K562 (cell line): Measurements from ENCODE around the gene AASDH. TPM values are rescaled to one million over a fixed set of nuclear protein-coding genes. Genes with fewer than 3 reads are reported as not detected.

Experiments used
- ATAC-seq: fragments of 200-7000 bp; cut with Tn5 transposase; 3 replicates; pipeline ENCODE4 v1.9.1; 2020; ENCODE audit warnings: moderate library complexity
- BruUV-seq: library from RNA; stranded (reverse); fragments of 400-500 nt; replicated peaks from 2 replicates; lab custom pipeline; 2021; lab: Mats Ljungman, UMichigan
- CTCF ChIA-PET: fragments of 300-600 bp; formaldehyde crosslinking; extraction: SDS; loops from one replicate; lab custom pipeline; 2021; ENCODE audit warnings: low intra/inter-chr PET ratio; lab: Yijun Ruan, JAX
- POLR2A ChIA-PET: fragments of 300-600, 350-650 bp; sonication (Branson Sonifier 250); formaldehyde crosslinking; extraction: SDS; loops from one replicate; lab custom pipeline; 2021; ENCODE audit warnings: antibody characterized with exemption, inconsistent platforms; lab: Yijun Ruan, JAX
- DNase-seq, 4 experiments: peaks; one replicate each; pipeline versions ENCODE4 v3.0.0 to v3.0.0-alpha.2; 2011 to 2018; ENCODE audit warnings: low spot score in 3 of 4, mixed read lengths in 3 of 4; ENCODE audit errors: extremely low read depth in 1 of 4
- FAIRE-seq: peaks from 2 replicates; lab custom pipeline; 2011; peaks lifted over from hg19 to GRCh38; lab: Jason Lieb, UNC
- H2AFZ ChIP-seq: 2 replicates; pipeline ENCODE4 v1.6.0; 2011; ENCODE audit warnings: low read depth, low read length, control low read depth, inconsistent platforms
- H3K27ac ChIP-seq: fragments of 200-600 bp; 3 replicates; pipeline ENCODE4 v1.8.0; 2011; ENCODE audit warnings: low read depth, mild to moderate bottlenecking, control low read depth, inconsistent platforms, low read length, moderate library complexity, mixed read lengths; ENCODE audit errors: extremely low read depth
- H3K27me3 ChIP-seq, 2 experiments: fragments of 300-600 bp in 1 of 2; 2 replicates in 1 of 2; 3 replicates in 1 of 2; pipeline versions ENCODE4 v1.6.0 to v1.8.0; 2011; ENCODE audit warnings: inconsistent platforms in 2 of 2, low read length in 2 of 2, mild to moderate bottlenecking in 1 of 2, mixed read lengths in 1 of 2, moderate library complexity in 1 of 2; ENCODE audit not compliant: control insufficient read depth in 2 of 2, insufficient read depth in 2 of 2
- H3K36me3 ChIP-seq: fragments of 300-600 bp; 3 replicates; pipeline ENCODE4 v1.8.0; 2011; ENCODE audit warnings: mild to moderate bottlenecking, low read length, inconsistent platforms; ENCODE audit not compliant: control insufficient read depth, insufficient read depth
- H3K4me1 ChIP-seq, 2 experiments: fragments of 200-600 bp in 1 of 2; replicated peaks in 1 of 2; 2 replicates in 1 of 2; 3 replicates in 1 of 2; pipeline versions ENCODE4 v1.5.1 to v1.8.0; 2011; ENCODE audit warnings: inconsistent platforms in 2 of 2, low read length in 2 of 2, mild to moderate bottlenecking in 1 of 2, mixed read lengths in 1 of 2, moderate library complexity in 1 of 2; ENCODE audit not compliant: control insufficient read depth in 2 of 2, insufficient read depth in 2 of 2
- H3K4me2 ChIP-seq: 2 replicates; pipeline ENCODE4 v1.6.1; 2011; ENCODE audit warnings: low read length, control low read depth, inconsistent platforms, mixed read lengths; ENCODE audit not compliant: insufficient read depth
- H3K4me3 ChIP-seq: fragments of 200-600 bp; sonication (generic), shearing (Covaris generic); 2 replicates; pipeline ENCODE4 v1.5.1; 2016; ENCODE audit warnings: control low read depth, inconsistent platforms
- H3K79me2 ChIP-seq: fragments of 200-600 bp; 3 replicates; pipeline ENCODE4 v1.8.0; 2011; ENCODE audit warnings: low read length, inconsistent platforms; ENCODE audit not compliant: control insufficient read depth, insufficient read depth
- H3K9ac ChIP-seq, 2 experiments: 2 replicates each; pipeline versions ENCODE4 v1.6.0 to v1.6.1; 2011; ENCODE audit warnings: low read depth in 2 of 2, low read length in 2 of 2, control low read depth in 1 of 2, inconsistent platforms in 1 of 2, mild to moderate bottlenecking in 1 of 2, mixed read lengths in 1 of 2; ENCODE audit not compliant: insufficient read depth in 1 of 2
- H3K9me1 ChIP-seq: one replicate; pipeline ENCODE4 v1.6.0; 2011; ENCODE audit warnings: inconsistent platforms, mild to moderate bottlenecking, low read length, moderate library complexity; ENCODE audit not compliant: control insufficient read depth, insufficient read depth
- H3K9me3 ChIP-seq: replicated peaks from 2 replicates; pipeline ENCODE4 v1.5.1; 2011; ENCODE audit warnings: low read depth, low read length, inconsistent platforms; ENCODE audit not compliant: control insufficient read depth, insufficient read depth
- H4K20me1 ChIP-seq: replicated peaks from 2 replicates; pipeline ENCODE4 v1.6.1; 2011; ENCODE audit warnings: low read length, inconsistent platforms, mixed read lengths; ENCODE audit not compliant: control insufficient read depth, insufficient read depth
- ESRRA ChIP-seq: fragments of 450-650 bp; IDR thresholded peaks from 2 replicates; pipeline ENCODE4 v1.6.1; 2014; ENCODE audit warnings: low read depth, mild to moderate bottlenecking, moderate library complexity, borderline replicate concordance
- ETV6 ChIP-seq, 3 experiments: fragments of 150-350 bp in 1 of 3; sonication (generic) in 1 of 3; formaldehyde crosslinking in 1 of 3; IDR thresholded peaks; 2 replicates each; pipeline versions ENCODE4 v1.6.1 to v1.8.0; 2014 to 2022; ENCODE audit warnings: borderline replicate concordance in 2 of 3, low read depth in 2 of 3, antibody characterized with exemption in 1 of 3, low read length in 1 of 3, mild to moderate bottlenecking in 1 of 3, missing genetic modification reagents in 1 of 3
- GATA2 ChIP-seq: sonication (generic); formaldehyde crosslinking; IDR thresholded peaks from 2 replicates; pipeline ENCODE4 v1.4.0; 2020; ENCODE audit warnings: mild to moderate bottlenecking, missing genetic modification reagents
- KLF6 ChIP-seq: fragments of 250-450 bp; sonication (Bioruptor Pico); IDR thresholded peaks from 2 replicates; pipeline ENCODE4 v1.4.0; 2020; ENCODE audit warnings: mild to moderate bottlenecking, moderate library complexity, borderline replicate concordance
- RBBP5 ChIP-seq: fragments of 200-600 bp; sonication (generic); IDR thresholded peaks from 2 replicates; pipeline ENCODE4 v1.6.1; 2012; ENCODE audit warnings: borderline replicate concordance, mild to moderate bottlenecking, low read length, control low read depth, inconsistent platforms; ENCODE audit not compliant: insufficient read depth, poor library complexity, severe bottlenecking
- SAFB ChIP-seq: fragments of 200-400 bp; formaldehyde crosslinking; IDR thresholded peaks from 2 replicates; pipeline ENCODE4 v1.6.1; 2017; ENCODE audit warnings: low read depth, low read length, borderline replicate concordance
- SIN3A ChIP-seq, 2 experiments: fragments of 150-350 bp in 1 of 2; IDR thresholded peaks; 2 replicates each; pipeline ENCODE4 v1.6.1; 2011 to 2016; ENCODE audit warnings: borderline replicate concordance in 2 of 2, low read depth in 2 of 2, low read length in 2 of 2, mild to moderate bottlenecking in 2 of 2, moderate library complexity in 2 of 2; ENCODE audit not compliant: control insufficient read depth in 1 of 2
- TAF1 ChIP-seq: IDR thresholded peaks from 2 replicates; pipeline ENCODE4 v1.6.1; 2011; ENCODE audit warnings: mild to moderate bottlenecking, low read length, moderate library complexity; ENCODE audit not compliant: insufficient read depth, control insufficient read depth, severe bottlenecking; ENCODE audit errors: extremely low read depth
- ZFP30 ChIP-seq: fragments of 250-450 bp; sonication (Bioruptor Pico); IDR thresholded peaks from 2 replicates; pipeline ENCODE4 v1.8.0; 2022; ENCODE audit warnings: moderate library complexity, mild to moderate bottlenecking, inconsistent platforms, borderline replicate concordance
- ZNF212 ChIP-seq: fragments of 450-650 bp; formaldehyde crosslinking; IDR thresholded peaks from 2 replicates; pipeline ENCODE4 v1.4.0; 2020; ENCODE audit warnings: mild to moderate bottlenecking
- WGBS: fragments of 100-300 bp; shearing (Covaris generic); methylation state at CpG from one replicate; pipeline ENCODE4 v1.1.6; 2016; ENCODE audit warnings: low coverage, mixed read lengths; ENCODE audit not compliant: insufficient coverage; ENCODE audit errors: missing lambda C conversion rate; 5-methylcytosine and 5-hydroxymethylcytosine counted together
- in situ Hi-C: fragments of 300-500 bp; cut with MboI; formaldehyde crosslinking; loops from 4 replicates; pipeline ENCODE4 v1.15.0; 2018; ENCODE audit warnings: inconsistent platforms, mixed read lengths
- intact Hi-C: fragments of 100-400 bp; cut with micrococcal nuclease; formaldehyde crosslinking; loops from 2 replicates; pipeline ENCODE4 v1.14.2; 2022
- polyA plus RNA-seq, 8 experiments: library from polyadenylated mRNA; depleted of rRNA in 4 of 8; stranded (reverse) in 5 of 8; unstranded in 3 of 8; fragments of >200 nt; fragmentation: Nextera tagmentation in 2 of 8; fragmentation: Illumina TruSeq in 1 of 8; extraction: Ambion mirVana in 2 of 8; extraction: Trizol in 1 of 8; gene quantifications; 2 replicates each; pipeline versions ENCODE4 v1.2.1 to v1.2.3, GENCODE V29; 2011 to 2014; ENCODE audit warnings: inconsistent platforms in 1 of 8, missing spikeins in 1 of 8
- total RNA-seq, 7 experiments: library from RNA; depleted of rRNA in 6 of 7; stranded (reverse); fragments of >200 nt in 6 of 7; fragmentation: Illumina TruSeq in 2 of 7; extraction: Trizol in 2 of 7; gene quantifications; 2 replicates each; pipeline versions ENCODE4 v1.2.1 to v1.2.3, GENCODE V29; 2011 to 2021; ENCODE audit warnings: low replicate concordance in 1 of 7

AASDH gene
- total and polyA plus RNA-seq, 9 of the 15 experiments (the other 6 are each of a cell fraction or from before 2014, with no cell fraction given): 8.6 to 29.7 (median 13.7) TPM

DNA sequence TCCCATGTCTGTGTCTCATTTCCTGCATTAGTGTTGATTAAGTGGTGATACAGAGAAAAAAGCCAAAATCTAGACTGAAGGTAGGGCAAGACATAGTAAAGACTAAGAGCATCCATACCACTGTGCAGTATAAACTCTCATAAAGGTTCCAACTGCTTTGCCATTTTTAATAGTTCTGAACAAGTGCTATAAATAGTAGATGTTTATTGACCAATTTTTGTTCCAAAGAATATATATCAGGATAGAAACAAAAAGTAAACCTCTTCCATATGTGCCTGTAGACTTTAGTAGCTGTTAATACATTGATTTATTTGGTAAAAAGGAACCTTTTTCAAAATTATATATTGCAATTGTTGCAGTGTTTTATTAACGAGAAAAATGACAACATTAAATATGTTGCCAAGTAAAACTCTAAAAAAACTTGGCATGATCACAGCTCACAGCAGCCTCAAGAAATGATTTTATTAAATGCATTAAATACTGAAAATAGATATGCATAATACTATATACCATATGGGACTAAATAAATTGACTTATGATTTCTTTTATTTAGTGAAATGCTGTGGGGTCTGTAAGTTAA is 22.3 kb upstream of the AASDH start:
- TF ChIP-seq ETV6 (IDR thresholded peaks at IDR 0.05; ENCODE audit: borderline replicate concordance in 1 of 2, low read depth in 2 of 2, low read length in 1 of 2) (no peak), ETV6 (CRISPR knock-in tag; IDR thresholded peaks at IDR 0.05; ENCODE audit: borderline replicate concordance) (no peak), SAFB (no peak), RBBP5 (no peak), ZNF212 (no peak), ZFP30 (no peak), SIN3A (IDR thresholded peaks at IDR 0.05; ENCODE audit: borderline replicate concordance in 2 of 2, control insufficient read depth in 1 of 2, low read depth in 2 of 2, low read length in 2 of 2) (no peak), GATA2 (CRISPR knock-in tag) (no peak), ESRRA (no peak), KLF6 (CRISPR knock-in tag) (no peak), TAF1 (no peak)
- Histone ChIP-seq H3K9me3 (no peaks in the 10 kb centered on the region), H3K36me3 (peaks cover 41% of the 10 kb centered on the region), H3K9me1 (no peaks in the 10 kb centered on the region), H3K4me1 (no peaks in the 10 kb centered on the region), H4K20me1 (no peaks in the 10 kb centered on the region; the same call in 1 of the 2 replicates), H3K4me2 (no peak overlapping the region), H2AFZ (no peak overlapping the region), H3K27me3 (no peaks in the 10 kb centered on the region), H3K4me3 (no peak overlapping the region), H3K9ac (no peak overlapping the region), H3K79me2 (peaks cover 68% of the 10 kb centered on the region), H3K27ac (peak overlapping the region; percentile 29; the same call in 1 of the 3 replicates)
- in situ Hi-C loops: no loop called here
- no TSS peak for BruUV-seq
- no peak for ATAC-seq
- 88% methylated on average over 1 of the region's 1 CpG for WGBS
- DNase-seq: no peak
- CTCF ChIA-PET: no interaction called here
- POLR2A ChIA-PET: interaction anchor here (1.1 kb wide), 1 partner anchor 13 kb away, joined by 3 read pairs; no protein-coding TSS in a partner anchor
- intact Hi-C loops: no loop called here
- no peak for FAIRE-seq
